ENCODE results near the gene DHRS2.
"Not testable (repeated sequence)": the region's sequence is repeated elsewhere in the genome, so short reads cannot be mapped to it uniquely, and the experiment has no call there.

The DHRS2 gene

GRCh38 chr14:23637655-23638413 lies 1.7 kb downstream of the DHRS2 start:
- H3K4me3 ChIP-seq (ENCODE audit: low read depth, low read length) = not testable (repeated sequence)

- TF ChIP-seq CTCF (IDR thresholded peaks at IDR 0.05; ENCODE audit: low read depth, low read length) = no peak
- H3K4me3 ChIP-seq (ENCODE audit: low read depth, low read length) = no peak overlapping the region
Measured at GRCh38 chr14:23638414-23639047, 2.4 kb downstream of the DHRS2 start.

- no peak for TF ChIP-seq CTCF (IDR thresholded peaks at IDR 0.05; ENCODE audit: low read depth, low read length)
- no peak overlapping the region for H3K4me3 ChIP-seq (ENCODE audit: low read depth, low read length)
Measured at GRCh38 chr14:23639048-23639890, 3.1 kb downstream of the DHRS2 start.

- H3K4me3 ChIP-seq (ENCODE audit: low read depth, low read length) = no peak overlapping the region
- no peak for TF ChIP-seq CTCF (IDR thresholded peaks at IDR 0.05; ENCODE audit: low read depth, low read length)
Measured at GRCh38 chr14:23639891-23640523, 3.8 kb downstream of the DHRS2 start.

GRCh38 chr14:23640524-23641141 lies 4.5 kb downstream of the DHRS2 start:
- H3K4me3 ChIP-seq (ENCODE audit: low read depth, low read length) = no peak overlapping the region
- no peak for TF ChIP-seq CTCF (IDR thresholded peaks at IDR 0.05; ENCODE audit: low read depth, low read length)

- no peak overlapping the region for H3K4me3 ChIP-seq (ENCODE audit: low read depth, low read length)
- TF ChIP-seq CTCF (IDR thresholded peaks at IDR 0.05; ENCODE audit: low read depth, low read length) = no peak
Measured at GRCh38 chr14:23641180-23641914, 5.2 kb downstream of the DHRS2 start.

Measured in WI38 (cell line).